Activated CD4-positive, alpha-beta memory T cell treated with anti-CD3 and anti-CD28 coated beads for 36 hours (primary cell): ENCODE data around the gene CD300LG. TPM values are rescaled to one million over a fixed set of nuclear protein-coding genes. Genes with fewer than 3 reads are reported as not detected.

Source experiments
- CTCF ChIA-PET: fragments of 350-600 bp; sonication (Branson Sonifier 250); formaldehyde crosslinking; loops from one replicate; lab custom pipeline; 2021; ENCODE audit warnings: antibody characterized with exemption, inconsistent platforms; lab: Charles Lee
- POLR2A ChIA-PET: fragments of 350-600 bp; sonication (Branson Sonifier 250); formaldehyde crosslinking; loops from one replicate; lab custom pipeline; 2021; ENCODE audit warnings: antibody characterized with exemption; lab: Charles Lee
- DNase-seq: peaks from one replicate; pipeline ENCODE4 v3.0.0-alpha.2; 2020
- H3K27ac Mint-ChIP-seq: one replicate; pipeline ENCODE4 v1.8.0; 2021; ENCODE audit warnings: mixed read lengths
- H3K27me3 Mint-ChIP-seq: one replicate; pipeline ENCODE4 v1.8.0; 2021; ENCODE audit warnings: mixed read lengths
- H3K36me3 Mint-ChIP-seq: one replicate; pipeline ENCODE4 v1.8.0; 2021; ENCODE audit warnings: mixed read lengths
- H3K4me1 Mint-ChIP-seq: one replicate; pipeline ENCODE4 v1.8.0; 2021; ENCODE audit warnings: low read depth, mixed read lengths
- H3K4me3 Mint-ChIP-seq: one replicate; pipeline ENCODE4 v1.8.0; 2021; ENCODE audit warnings: mild to moderate bottlenecking, mixed read lengths
- H3K9me3 Mint-ChIP-seq: one replicate; pipeline ENCODE4 v1.8.0; 2021; ENCODE audit warnings: mixed read lengths
- intact Hi-C: fragments of 100-400 bp; cut with micrococcal nuclease; formaldehyde crosslinking; loops from one replicate; pipeline ENCODE4 v1.15.1; 2023
- total RNA-seq, 2 experiments: library from RNA; stranded (reverse); gene quantifications; one replicate each; pipeline ENCODE4 v1.2.3, GENCODE V29; 2021

CD300LG gene
- total RNA-seq, 2 experiments from 2014 or later = not detected

DNA sequence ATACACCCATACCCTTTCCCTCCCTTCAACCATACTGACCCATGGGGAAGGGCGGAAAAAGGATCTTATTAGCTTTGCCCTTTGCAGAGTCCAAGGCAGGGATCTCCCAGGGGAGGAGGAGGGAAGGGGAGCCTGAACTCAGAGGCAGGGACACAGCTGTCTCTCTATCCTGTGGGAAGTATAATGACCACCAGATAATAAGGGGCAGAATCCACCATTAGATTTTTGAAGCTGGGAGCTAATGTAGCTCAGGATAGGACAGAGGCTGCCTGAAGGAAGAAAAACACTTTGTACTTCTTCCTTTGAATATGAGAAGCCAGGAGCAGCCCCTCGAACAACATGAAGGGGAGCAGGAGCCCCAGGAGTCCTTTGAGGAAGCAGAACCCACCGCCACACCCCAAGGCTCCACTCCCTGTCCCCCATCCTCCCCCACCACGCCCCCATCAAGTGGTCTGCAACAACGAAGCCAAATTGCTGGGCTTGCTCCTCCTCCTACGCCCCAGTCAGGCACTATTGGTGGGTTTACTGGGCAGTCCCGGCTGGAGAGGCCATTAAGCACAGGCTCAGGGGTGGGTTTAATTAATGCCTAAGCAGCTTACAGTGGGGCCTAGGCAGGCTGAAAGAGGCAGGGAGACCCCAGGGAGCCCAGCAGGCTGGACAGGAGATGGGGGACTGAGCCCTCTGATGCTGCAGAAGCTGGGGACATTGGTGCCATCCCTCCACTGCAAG, 55.0 kb downstream of the CD300LG start:
- H3K27me3 Mint-ChIP-seq = peaks cover 13% of the 10 kb centered on the region
- no peaks in the 10 kb centered on the region for H3K36me3 Mint-ChIP-seq
- no peak overlapping the region for H3K27ac Mint-ChIP-seq
- H3K4me1 Mint-ChIP-seq = peaks cover 17% of the 10 kb centered on the region
- no peak overlapping the region for H3K4me3 Mint-ChIP-seq
- DNase-seq = no peak
- CTCF ChIA-PET = interaction anchor here (4.2 to 11.7 kb wide), 2 partner anchors 8 to 23 kb away, joined by 20 to 60 read pairs; no protein-coding TSS in a partner anchor
- no peaks in the 10 kb centered on the region for H3K9me3 Mint-ChIP-seq
- POLR2A ChIA-PET = no interaction called here
- intact Hi-C loops = no loop called here

DNA sequence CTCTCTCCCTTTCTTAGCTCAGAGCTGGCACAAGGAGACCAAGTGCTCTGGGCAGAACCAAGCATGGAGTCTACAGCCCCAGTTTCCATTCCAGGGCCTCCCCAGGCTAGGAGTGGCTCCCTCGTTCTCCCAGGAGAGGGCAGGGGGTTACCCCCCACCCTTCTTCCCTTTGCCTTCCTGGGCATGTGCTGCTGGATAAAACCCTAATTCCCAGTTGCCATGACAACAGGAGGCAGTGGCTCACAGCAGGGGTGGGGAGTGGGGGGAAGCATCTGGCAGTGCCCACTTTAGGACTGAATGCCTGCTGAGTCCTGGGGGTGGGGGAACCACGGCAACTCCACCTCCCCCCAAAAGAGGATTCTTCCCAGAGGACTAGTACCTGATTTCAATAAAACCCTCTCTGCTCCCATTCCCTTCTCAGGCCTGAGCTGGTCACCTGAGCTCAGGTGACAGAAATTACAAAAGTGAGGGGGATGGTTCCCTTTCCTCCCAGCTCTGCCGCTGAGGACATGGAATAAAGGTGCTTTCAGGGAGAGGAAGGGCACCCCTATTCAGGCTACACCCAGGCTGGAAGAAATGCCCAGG, 58.5 kb downstream of the CD300LG start:
- ChIA-PET POLR2A (no interaction called here), CTCF (no interaction called here)
- Mint-ChIP-seq H3K27ac (no peak overlapping the region), H3K9me3 (no peaks in the 10 kb centered on the region), H3K36me3 (no peaks in the 10 kb centered on the region), H3K4me1 (peaks cover 23% of the 10 kb centered on the region), H3K4me3 (no peak overlapping the region), H3K27me3 (peaks cover 13% of the 10 kb centered on the region)
- intact Hi-C loops = no loop called here
- no peak for DNase-seq

DNA sequence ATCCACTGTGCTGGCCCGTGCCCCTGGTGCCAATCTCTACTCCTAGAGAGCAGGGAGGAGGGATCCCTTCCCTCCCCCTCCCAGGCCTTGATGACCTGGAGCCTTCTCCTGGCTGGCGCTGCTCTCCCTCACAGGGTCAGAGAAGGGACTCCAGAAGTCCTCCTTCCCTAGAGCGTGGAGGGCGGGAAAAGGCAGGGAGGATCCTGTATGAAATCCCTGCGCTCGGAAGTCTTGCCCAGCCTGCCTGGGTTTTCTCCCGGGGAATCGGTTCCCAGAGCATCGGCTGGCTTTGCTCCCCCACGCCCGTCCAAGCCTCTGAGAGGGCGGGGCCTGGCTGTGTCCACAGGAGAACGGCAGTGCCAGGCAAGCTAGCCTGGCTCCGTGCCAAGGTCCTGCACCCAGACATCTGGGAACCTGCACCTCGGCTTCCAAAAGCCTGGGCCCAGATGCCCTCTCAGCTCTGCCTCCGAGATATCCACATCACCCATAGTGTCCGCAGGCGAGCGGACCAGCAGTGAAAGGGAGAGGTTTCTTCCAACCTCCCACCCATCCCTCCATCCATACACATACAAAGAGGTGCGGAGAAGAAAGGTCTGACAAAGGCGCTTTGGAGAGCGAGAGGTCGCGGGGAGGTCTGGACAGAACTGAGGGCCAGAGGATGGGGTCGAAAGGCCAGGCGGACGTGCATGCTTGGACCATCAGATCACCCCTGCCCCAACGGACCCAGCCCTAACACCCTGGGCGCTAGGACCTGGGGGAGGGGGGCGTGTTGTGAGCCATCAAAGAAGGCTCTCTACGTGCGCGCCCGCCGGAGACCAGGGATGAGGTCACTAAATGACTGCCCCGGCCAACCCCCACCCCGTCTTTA, 59.2 kb downstream of the CD300LG start:
- no peaks in the 10 kb centered on the region for H3K36me3 Mint-ChIP-seq
- intact Hi-C loops = no loop called here
- H3K9me3 Mint-ChIP-seq = no peaks in the 10 kb centered on the region
- peaks cover 13% of the 10 kb centered on the region for H3K27me3 Mint-ChIP-seq
- peak; percentile 59 for DNase-seq
- POLR2A ChIA-PET = no interaction called here
- H3K27ac Mint-ChIP-seq = no peak overlapping the region
- CTCF ChIA-PET = interaction anchor here (1.2 to 1.6 kb wide), 3 partner anchors 26 to 38 kb away, joined by 3 to 5 read pairs (median 4); no protein-coding TSS in a partner anchor
- H3K4me1 Mint-ChIP-seq = peaks cover 17% of the 10 kb centered on the region
- peak overlapping the region; percentile 67 for H3K4me3 Mint-ChIP-seq

DNA sequence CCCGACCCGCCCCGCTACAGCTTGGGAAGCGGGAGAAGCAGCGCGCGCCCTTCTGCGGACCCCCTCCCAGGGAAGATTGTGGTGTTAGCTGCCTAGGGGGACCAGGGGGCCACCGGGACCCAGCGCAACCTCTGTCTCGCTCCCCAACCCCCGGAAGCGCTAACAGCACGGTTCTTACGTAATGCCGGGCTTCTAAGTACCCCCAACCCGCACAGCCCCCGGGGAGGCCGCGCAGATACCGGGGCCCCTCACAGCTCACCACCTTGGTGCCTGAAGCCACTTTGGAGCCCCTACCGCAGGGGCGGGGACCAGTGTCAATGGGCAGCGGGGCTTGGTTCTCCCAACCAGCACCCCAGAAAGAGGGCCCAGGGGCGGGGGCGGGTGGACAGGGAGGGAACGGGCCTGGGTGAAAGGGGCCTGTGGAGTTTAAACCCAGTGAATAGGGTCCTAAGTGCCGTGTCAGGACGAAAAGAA, 60.0 kb downstream of the CD300LG start:
- intact Hi-C loops = no loop called here
- no peak for DNase-seq
- CTCF ChIA-PET = interaction anchor here (0.6 to 3.9 kb wide), 8 partner anchors 11 to 1359 kb away, joined by 3 to 31 read pairs (median 4); no protein-coding TSS in a partner anchor
- peaks cover 17% of the 10 kb centered on the region for H3K4me1 Mint-ChIP-seq
- peaks cover 11% of the 10 kb centered on the region for H3K27me3 Mint-ChIP-seq
- POLR2A ChIA-PET = interaction anchor here (0.6 to 1.7 kb wide), 2 partner anchors 96 to 102 kb away, joined by 3 to 4 read pairs; no protein-coding TSS in a partner anchor
- H3K27ac Mint-ChIP-seq = no peak overlapping the region
- peak overlapping the region; percentile 67 for H3K4me3 Mint-ChIP-seq
- H3K36me3 Mint-ChIP-seq = no peaks in the 10 kb centered on the region
- H3K9me3 Mint-ChIP-seq = no peaks in the 10 kb centered on the region

DNA sequence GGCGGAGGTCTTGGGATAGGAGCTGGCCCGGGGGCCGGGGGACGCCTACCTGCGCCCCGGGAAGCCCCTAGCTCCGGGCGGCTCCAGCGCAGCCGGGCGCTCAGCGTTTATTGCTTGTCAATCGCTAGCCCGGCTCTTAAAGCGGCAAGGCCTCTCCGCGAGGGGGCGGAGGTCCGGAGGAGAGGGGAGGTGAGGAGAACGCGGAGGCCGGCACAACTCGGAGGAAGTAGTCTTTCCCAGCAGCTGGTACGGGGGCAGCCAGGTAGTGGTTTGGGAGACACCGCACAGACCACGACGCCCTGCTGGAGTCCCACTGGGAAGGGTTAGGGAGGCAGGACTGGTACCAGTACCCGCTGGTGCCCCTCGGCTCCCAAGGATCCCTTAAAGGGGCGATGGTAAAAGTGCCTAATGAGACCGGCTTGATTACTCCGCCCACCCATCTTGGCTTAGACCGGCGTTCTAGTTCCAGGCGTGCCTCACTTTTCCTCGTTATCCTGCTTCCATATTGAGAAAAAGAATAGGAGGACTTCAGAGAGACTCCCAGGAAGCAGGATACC, 60.5 kb downstream of the CD300LG start, which contains the start of gene MPP2:
TSS of gene MPP2 (minus strand) at position 112 of the 557 bp plus-strand sequence. CDS start 3,076 bp downstream, outside the sequence.
- Mint-ChIP-seq H3K4me3 (peak within 1 kb of the TSS; percentile 67), H3K27me3 (peaks cover 11% of the 10 kb centered on the region), H3K27ac (no peak within 1 kb of the TSS), H3K4me1 (peaks cover 17% of the 10 kb centered on the region), H3K36me3 (no peaks in the 10 kb centered on the region), H3K9me3 (no peaks in the 10 kb centered on the region)
- POLR2A ChIA-PET = interaction anchor here (0.6 to 1.7 kb wide), 3 partner anchors 95 to 216 kb away, joined by 3 to 4 read pairs (median 3); partner anchors contain the start of gene HDAC5
- peak; percentile 71 for DNase-seq
- CTCF ChIA-PET = interaction anchor here (0.6 to 4.0 kb wide), 12 partner anchors 11 to 1359 kb away, joined by 3 to 33 read pairs (median 4); no protein-coding TSS in a partner anchor
- intact Hi-C loops = no loop called here

DNA sequence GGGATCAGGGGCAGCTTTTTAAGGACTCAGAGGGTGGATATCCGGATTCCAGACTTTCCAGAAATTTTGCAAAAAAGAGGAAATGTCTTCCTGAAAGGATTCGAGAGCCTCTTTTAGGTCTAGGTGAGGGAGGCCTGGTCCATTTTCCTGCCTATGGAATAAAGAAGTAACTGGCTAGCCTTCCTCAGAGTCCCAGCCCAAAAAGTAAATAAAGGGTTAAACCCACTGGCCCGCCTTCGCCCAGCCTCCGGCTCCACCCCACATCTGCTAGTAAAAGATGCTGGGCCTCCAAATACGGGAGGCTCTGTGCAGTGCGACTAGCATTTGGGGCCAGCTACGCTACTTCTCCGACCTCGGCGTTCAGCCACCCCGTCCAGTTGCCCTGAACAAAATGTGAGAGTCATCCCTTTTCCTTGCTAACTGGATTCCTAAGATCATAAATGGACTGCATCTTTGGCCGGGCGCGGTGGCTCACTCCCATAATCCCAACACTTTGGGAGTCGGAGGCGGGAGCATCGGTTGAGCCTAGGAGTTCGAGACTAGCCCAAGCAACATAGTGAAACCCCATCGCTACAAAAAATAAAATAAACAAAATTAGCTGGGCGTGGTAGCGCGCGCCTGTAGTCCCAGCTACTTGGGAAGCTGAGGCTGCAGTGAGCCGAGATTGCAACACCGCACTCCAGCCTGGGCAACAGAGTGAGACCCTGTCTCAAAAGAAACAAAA, 61.2 kb downstream of the CD300LG start:
- Mint-ChIP-seq H3K27me3 (peaks cover 11% of the 10 kb centered on the region), H3K4me3 (no peak overlapping the region), H3K9me3 (no peaks in the 10 kb centered on the region), H3K4me1 (peaks cover 17% of the 10 kb centered on the region), H3K36me3 (no peaks in the 10 kb centered on the region), H3K27ac (no peak overlapping the region)
- intact Hi-C loops = no loop called here
- POLR2A ChIA-PET = interaction anchor here (0.8 to 1.7 kb wide), 2 partner anchors 95 to 215 kb away, joined by 3 read pairs; partner anchors contain the start of gene HDAC5
- CTCF ChIA-PET = interaction anchor here (0.7 to 4.0 kb wide), 16 partner anchors 7 to 233 kb away, joined by 3 to 33 read pairs (median 4); no protein-coding TSS in a partner anchor
- peak; percentile 62 for DNase-seq

DNA sequence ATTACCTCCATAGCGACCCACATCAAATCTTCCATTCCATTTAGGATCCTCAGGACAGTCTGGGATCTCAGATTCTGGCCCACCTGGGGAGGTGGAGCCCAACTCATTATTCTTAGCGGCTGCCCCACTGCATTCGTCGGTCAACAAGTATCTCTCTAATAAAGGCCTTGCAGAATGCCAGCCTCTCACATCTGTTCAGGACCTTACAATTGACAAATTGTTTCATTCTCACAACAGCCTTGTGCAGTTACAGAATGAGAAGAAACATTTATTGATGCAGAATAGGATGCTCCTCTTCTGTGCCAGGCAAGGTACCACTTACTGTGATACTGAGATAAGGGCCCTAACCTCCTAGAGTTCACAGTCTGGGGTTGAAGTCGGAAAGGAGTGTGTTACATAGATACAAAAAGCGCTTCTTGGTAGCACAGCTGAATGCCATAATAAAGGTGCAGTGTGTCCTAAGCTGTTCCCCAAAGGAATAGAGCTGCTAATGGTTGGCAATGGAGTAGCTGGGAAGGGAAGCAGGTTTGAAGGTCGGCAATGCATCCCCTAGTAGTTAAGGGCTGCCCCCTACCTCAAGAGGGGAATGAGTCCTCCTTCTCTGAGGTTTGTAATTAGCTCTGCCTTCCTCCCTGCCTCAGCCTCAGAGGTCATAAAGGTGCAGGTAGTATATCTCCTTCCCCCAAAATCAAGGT, 62.7 kb downstream of the CD300LG start:
- intact Hi-C loops = no loop called here
- no peak overlapping the region for H3K4me3 Mint-ChIP-seq
- H3K4me1 Mint-ChIP-seq = peaks cover 17% of the 10 kb centered on the region
- no peaks in the 10 kb centered on the region for H3K9me3 Mint-ChIP-seq
- peaks cover 11% of the 10 kb centered on the region for H3K27me3 Mint-ChIP-seq
- no peaks in the 10 kb centered on the region for H3K36me3 Mint-ChIP-seq
- DNase-seq = no peak
- CTCF ChIA-PET = interaction anchor here (0.7 to 4.0 kb wide), 28 partner anchors 9 to 738 kb away, joined by 3 to 33 read pairs (median 4); partner anchors contain the start of gene HDAC5
- POLR2A ChIA-PET = no interaction called here
- H3K27ac Mint-ChIP-seq = no peak overlapping the region

DNA sequence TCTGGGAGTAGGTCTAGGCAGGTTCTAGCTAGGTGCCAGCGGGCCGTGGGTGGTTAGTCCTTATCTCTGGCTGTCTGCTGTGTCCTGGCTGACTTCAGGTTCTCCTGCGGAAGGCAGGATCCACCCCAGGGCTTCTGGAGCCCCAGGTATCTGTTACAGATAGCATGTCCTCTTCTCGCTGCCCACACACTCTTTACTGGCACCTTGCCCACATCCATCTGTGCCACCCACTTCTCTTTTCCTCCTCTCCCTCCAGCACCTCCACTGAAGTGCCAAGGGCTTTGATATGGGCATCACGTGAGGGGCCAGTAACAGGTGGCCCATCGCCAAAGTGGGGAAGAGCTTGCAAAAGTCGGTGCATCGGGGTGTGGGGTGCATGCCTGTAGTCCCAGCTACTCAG, 64.9 kb downstream of the CD300LG start:
- H3K4me3 Mint-ChIP-seq = no peak overlapping the region
- CTCF ChIA-PET = interaction anchor here (3.2 to 4.0 kb wide), 2 partner anchors 12 to 32 kb away, joined by 33 read pairs; no protein-coding TSS in a partner anchor
- no peak for DNase-seq
- no peaks in the 10 kb centered on the region for H3K27me3 Mint-ChIP-seq
- intact Hi-C loops = no loop called here
- no peaks in the 10 kb centered on the region for H3K9me3 Mint-ChIP-seq
- no peak overlapping the region for H3K27ac Mint-ChIP-seq
- no peaks in the 10 kb centered on the region for H3K36me3 Mint-ChIP-seq
- POLR2A ChIA-PET = no interaction called here
- peaks cover 13% of the 10 kb centered on the region for H3K4me1 Mint-ChIP-seq

DNA sequence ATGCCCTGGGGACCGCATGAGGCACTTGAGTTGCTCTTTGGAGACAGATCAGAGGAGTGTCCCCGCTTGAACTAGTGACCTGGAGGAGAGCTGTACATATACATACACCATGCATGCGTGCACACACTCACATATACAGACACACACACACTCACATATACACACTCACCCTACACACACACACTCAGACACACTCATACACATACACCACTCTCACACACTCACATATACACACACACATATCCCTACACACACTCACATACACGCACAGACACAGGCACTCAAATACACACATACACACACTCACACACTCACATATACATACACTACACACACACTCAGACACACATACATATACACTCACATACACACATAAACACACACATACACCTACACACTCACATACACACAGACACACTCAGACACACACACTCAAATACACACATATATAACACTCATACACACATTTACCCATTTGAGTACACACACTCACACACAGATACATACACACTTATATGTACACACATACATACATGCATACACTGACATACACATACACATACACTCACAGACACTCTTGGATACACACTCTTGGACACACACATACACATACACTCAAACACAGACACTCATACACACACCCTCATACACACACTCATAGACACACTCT, 65.8 kb downstream of the CD300LG start:
- no peaks in the 10 kb centered on the region for H3K27me3 Mint-ChIP-seq
- H3K9me3 Mint-ChIP-seq = no peaks in the 10 kb centered on the region
- peaks cover 19% of the 10 kb centered on the region for H3K4me1 Mint-ChIP-seq
- DNase-seq = no peak
- no peak overlapping the region for H3K27ac Mint-ChIP-seq
- no peak overlapping the region for H3K4me3 Mint-ChIP-seq
- intact Hi-C loops = no loop called here
- POLR2A ChIA-PET = no interaction called here
- CTCF ChIA-PET = interaction anchor here (3.2 kb wide), 1 partner anchor 31 kb away, joined by 33 read pairs; no protein-coding TSS in a partner anchor
- H3K36me3 Mint-ChIP-seq = no peaks in the 10 kb centered on the region
